Stomach (tissue), 9 donors: ENCODE results near the gene FAM193A. TPM values are rescaled to one million over a fixed set of nuclear protein-coding genes. Genes with fewer than 3 reads are reported as not detected.
"Not testable (repeated sequence)": the region's sequence is repeated elsewhere in the genome, so short reads cannot be mapped to it uniquely, and the experiment has no call there.

ENCODE experiments used
- DNase-seq, 2 donors: peaks; one replicate each; pipeline versions ENCODE4 v3.0.0 to v3.0.0-alpha.2; 2013 to 2019
- H3K27ac ChIP-seq, 5 donors: fragments of 200-600 bp in 4 of 5; sonication (generic) in 4 of 5; one replicate each; pipeline ENCODE4 v1.5.1; 2013 to 2019; ENCODE audit warnings: mild to moderate bottlenecking in 1 of 5, moderate library complexity in 1 of 5
- H3K27me3 ChIP-seq, 3 donors: fragments of 200-600 bp; sonication (generic); one replicate each; pipeline ENCODE4 v1.5.1; 2017 to 2019; ENCODE audit warnings: mixed run types in 1 of 3
- H3K36me3 ChIP-seq, 4 donors: fragments of 200-600 bp; sonication (generic); 1 replicate in 3 of 4; 2 replicates in 1 of 4; pipeline ENCODE4 v1.5.1; 2016 to 2019
- H3K4me1 ChIP-seq, 4 donors: fragments of 200-600 bp; sonication (generic); one replicate each; pipeline ENCODE4 v1.5.1; 2016 to 2019
- H3K4me3 ChIP-seq, 4 donors: fragments of 200-600 bp; sonication (generic) in 3 of 4; one replicate each; pipeline ENCODE4 v1.5.1; 2016 to 2019; ENCODE audit warnings: mild to moderate bottlenecking in 1 of 4
- H3K9me3 ChIP-seq, 4 donors: fragments of 200-600 bp; sonication (generic); one replicate each; pipeline ENCODE4 v1.5.1; 2016 to 2019
- EP300 ChIP-seq: sonication (generic); formaldehyde crosslinking; IDR thresholded peaks from one replicate; pipeline ENCODE4 v1.6.1; 2017; ENCODE audit warnings: antibody characterized with exemption
- POLR2A ChIP-seq, 4 donors: fragments of 450-650 bp; IDR thresholded peaks; one replicate each; pipeline ENCODE4 v1.6.1; 2016; ENCODE audit warnings: antibody characterized with exemption in 4 of 4, control low read depth in 2 of 4, mild to moderate bottlenecking in 1 of 4, moderate library complexity in 1 of 4
- POLR2AphosphoS5 ChIP-seq, 3 donors: sonication (generic); formaldehyde crosslinking; IDR thresholded peaks; one replicate each; pipeline ENCODE4 v1.6.1; 2016; ENCODE audit warnings: antibody characterized with exemption in 3 of 3
- WGBS, 5 donors: extraction: QIAGEN DNeasy Blood & Tissue Kit in 3 of 5; methylation state at CpG; one replicate each; pipeline versions ENCODE4 v1.1.5 to v1.1.7; 2013 to 2018; 5-methylcytosine and 5-hydroxymethylcytosine counted together
- intact Hi-C: fragments of 100-400 bp; cut with DNase I; formaldehyde crosslinking; loops from one replicate; pipeline ENCODE4 v1.15.1; 2023; ENCODE audit warnings: low total_unique reads
- polyA plus RNA-seq, 3 donors: library from polyadenylated mRNA; stranded (reverse); fragments of 200-250 nt; gene quantifications; one replicate each; pipeline ENCODE4 v1.2.3, GENCODE V29; 2013
- total RNA-seq, 5 donors: library from RNA; depleted of rRNA; stranded (reverse); fragments of >200 nt; gene quantifications; one replicate each; pipeline versions ENCODE4 v1.1.0 to v1.2.3, GENCODE V29; 2014 to 2016
- TF ChIP-seq, protein P1 (sequence below), 7 experiments: fragments of 450-650 bp in 4 of 7; fragments of 200-600 bp in 3 of 7; sonication (generic) in 3 of 7; IDR thresholded peaks; one replicate each; pipeline ENCODE4 v1.5.1; 2016 to 2019; ENCODE audit warnings: antibody characterized with exemption in 7 of 7, control low read depth in 2 of 7, mild to moderate bottlenecking in 1 of 7
- donor health status: healthy with polysubstance abuse.
- donor health status: Bipolar disorder and iron deficiency.
- donor health status: healthy.

Gene FAM193A
- total and polyA plus RNA-seq, 8 donors, result 4.9 to 107 (median 26.0) TPM

DNA sequence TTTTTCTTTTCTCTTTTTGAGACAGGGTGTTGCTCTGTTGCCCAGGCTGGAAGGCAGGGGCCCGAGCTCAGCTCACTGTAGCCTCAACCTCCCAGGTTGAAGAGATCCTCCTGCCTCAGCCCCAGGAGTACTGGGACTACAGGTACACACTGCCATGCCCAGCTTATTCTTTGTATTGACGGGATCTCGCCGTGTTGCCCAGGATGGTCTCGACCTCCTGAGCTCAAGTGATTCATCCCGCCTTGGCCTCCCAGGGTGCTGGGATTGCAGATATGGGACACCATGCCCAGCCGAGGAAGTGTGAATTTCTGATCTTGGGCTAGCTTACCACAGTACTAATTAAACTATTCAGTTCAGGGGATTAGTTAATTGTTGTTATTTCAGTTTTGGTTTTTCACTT is 28.6 kb upstream of the FAM193A start:
- H3K36me3 ChIP-seq, result peaks cover 34 to 86% (median 80%) of the 10 kb centered on the region in 4 donors
- intact Hi-C loops, result no loop called here
- H3K4me1 ChIP-seq, result peaks cover 0 to 7% (median 0%) of the 10 kb centered on the region in 4 donors
- DNase-seq, result no peak
- no peaks in the 10 kb centered on the region for H3K27me3 ChIP-seq
- 83 to 93% (median 86%) methylated on average over 7 of the region's 7 CpGs for WGBS, 5 donors
- no peak overlapping the region for H3K27ac ChIP-seq
- H3K4me3 ChIP-seq, result no peak overlapping the region
- no peak for TF ChIP-seq EP300
- TF ChIP-seq, protein P1, sequence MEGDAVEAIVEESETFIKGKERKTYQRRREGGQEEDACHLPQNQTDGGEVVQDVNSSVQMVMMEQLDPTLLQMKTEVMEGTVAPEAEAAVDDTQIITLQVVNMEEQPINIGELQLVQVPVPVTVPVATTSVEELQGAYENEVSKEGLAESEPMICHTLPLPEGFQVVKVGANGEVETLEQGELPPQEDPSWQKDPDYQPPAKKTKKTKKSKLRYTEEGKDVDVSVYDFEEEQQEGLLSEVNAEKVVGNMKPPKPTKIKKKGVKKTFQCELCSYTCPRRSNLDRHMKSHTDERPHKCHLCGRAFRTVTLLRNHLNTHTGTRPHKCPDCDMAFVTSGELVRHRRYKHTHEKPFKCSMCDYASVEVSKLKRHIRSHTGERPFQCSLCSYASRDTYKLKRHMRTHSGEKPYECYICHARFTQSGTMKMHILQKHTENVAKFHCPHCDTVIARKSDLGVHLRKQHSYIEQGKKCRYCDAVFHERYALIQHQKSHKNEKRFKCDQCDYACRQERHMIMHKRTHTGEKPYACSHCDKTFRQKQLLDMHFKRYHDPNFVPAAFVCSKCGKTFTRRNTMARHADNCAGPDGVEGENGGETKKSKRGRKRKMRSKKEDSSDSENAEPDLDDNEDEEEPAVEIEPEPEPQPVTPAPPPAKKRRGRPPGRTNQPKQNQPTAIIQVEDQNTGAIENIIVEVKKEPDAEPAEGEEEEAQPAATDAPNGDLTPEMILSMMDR (IDR thresholded peaks at IDR 0.05), result no peak
- no peak for TF ChIP-seq POLR2A (IDR thresholded peaks at IDR 0.05)
- TF ChIP-seq POLR2AphosphoS5 (IDR thresholded peaks at IDR 0.05), result no peak
- no peaks in the 10 kb centered on the region for H3K9me3 ChIP-seq

DNA sequence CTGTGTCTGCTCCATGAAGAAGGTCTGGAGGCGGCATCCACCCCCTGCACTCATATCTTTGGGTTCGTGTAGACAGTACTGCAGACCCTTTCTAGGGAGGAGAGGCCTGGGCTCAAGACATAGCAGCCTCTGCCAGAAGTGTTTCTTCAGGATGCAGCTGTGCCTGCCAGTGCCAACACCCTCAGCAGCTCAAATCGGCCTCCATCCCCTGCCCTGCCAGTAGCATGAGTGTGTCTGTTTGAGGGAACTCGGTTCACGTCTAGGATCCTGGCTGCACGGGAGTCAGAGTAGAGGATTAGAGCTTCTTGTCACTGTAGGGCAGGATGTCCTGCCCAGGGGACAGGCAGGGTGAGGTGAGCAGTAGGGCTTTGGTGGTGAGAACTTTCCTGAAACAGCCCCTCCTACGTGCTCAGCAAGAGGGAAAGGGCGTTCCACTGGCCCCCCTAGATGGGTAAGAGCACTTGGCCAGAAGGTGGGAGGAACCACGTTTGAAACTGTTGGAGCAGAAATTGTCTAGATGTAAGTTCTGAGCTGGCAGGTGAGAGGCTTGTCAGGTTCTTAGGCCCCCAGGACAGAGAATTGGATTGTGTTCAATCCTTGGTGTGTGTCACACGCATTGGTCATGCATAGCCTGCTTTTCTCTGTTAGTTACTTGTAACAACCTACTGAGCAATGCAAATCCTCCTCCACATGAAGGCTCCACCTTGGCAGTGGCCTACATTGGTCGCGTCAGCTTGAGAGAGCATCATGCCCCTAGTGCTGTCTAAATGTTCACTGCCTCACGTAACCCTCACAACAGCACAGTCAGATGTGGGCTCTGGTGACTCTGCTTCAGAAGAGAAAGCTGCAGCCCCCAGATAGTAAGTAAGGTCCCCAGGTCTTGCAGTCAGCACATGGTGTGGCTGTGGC is 25.8 kb upstream of the FAM193A start:
- Histone ChIP-seq H3K27ac (no peak overlapping the region), H3K4me1 (peaks cover 0 to 16% (median 2%) of the 10 kb centered on the region in 4 donors), H3K9me3 (no peaks in the 10 kb centered on the region), H3K36me3 (peaks cover 50 to 87% (median 87%) of the 10 kb centered on the region in 4 donors), H3K4me3 (no peak overlapping the region), H3K27me3 (no peaks in the 10 kb centered on the region)
- WGBS, 5 donors, result 87 to 92% (median 89%) methylated on average over 13 of the region's 13 CpGs
- intact Hi-C loops, result no loop called here
- DNase-seq, result no peak
- no peak for TF ChIP-seq POLR2AphosphoS5 (IDR thresholded peaks at IDR 0.05)
- no peak for TF ChIP-seq POLR2A (IDR thresholded peaks at IDR 0.05)
- no peak for TF ChIP-seq EP300
- TF ChIP-seq, protein P1 (IDR thresholded peaks at IDR 0.05), result no peak

DNA sequence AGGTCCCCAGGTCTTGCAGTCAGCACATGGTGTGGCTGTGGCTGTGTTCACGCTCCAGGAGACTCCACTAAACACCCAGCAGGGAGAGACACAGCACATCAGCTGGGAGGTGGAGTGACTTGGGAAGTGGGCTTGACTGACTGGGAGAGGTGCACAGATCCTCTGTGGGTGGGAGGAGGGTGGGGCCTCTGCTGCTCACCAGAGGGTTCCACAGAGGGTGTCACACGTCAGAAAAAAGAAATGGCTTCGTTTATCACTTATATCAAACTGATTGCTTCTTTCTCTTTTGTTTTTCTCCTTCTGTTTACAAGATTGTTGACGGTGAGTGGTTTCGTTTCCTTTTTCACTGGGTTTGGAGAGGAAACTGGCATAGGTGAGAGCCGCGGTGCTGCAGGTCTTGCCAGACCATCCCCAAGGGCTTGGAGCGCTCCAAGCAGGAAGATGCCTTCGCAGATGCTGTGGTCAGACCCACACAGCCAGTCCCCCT is 24.8 kb upstream of the FAM193A start:
- no peak overlapping the region for H3K27ac ChIP-seq
- no peak for TF ChIP-seq EP300
- TF ChIP-seq, protein P1 (IDR thresholded peaks at IDR 0.05), result no peak
- no peak for TF ChIP-seq POLR2A (IDR thresholded peaks at IDR 0.05)
- no peak for TF ChIP-seq POLR2AphosphoS5 (IDR thresholded peaks at IDR 0.05)
- H3K27me3 ChIP-seq, result no peaks in the 10 kb centered on the region
- no peaks in the 10 kb centered on the region for H3K9me3 ChIP-seq
- peaks cover 50 to 88% (median 87%) of the 10 kb centered on the region in 4 donors for H3K36me3 ChIP-seq
- no peak for DNase-seq
- WGBS, 5 donors, result 66 to 76% (median 76%) methylated on average over 9 of the region's 9 CpGs
- peaks cover 10 to 27% (median 13%) of the 10 kb centered on the region in 4 donors for H3K4me1 ChIP-seq
- intact Hi-C loops, result no loop called here
- no peak overlapping the region for H3K4me3 ChIP-seq

DNA sequence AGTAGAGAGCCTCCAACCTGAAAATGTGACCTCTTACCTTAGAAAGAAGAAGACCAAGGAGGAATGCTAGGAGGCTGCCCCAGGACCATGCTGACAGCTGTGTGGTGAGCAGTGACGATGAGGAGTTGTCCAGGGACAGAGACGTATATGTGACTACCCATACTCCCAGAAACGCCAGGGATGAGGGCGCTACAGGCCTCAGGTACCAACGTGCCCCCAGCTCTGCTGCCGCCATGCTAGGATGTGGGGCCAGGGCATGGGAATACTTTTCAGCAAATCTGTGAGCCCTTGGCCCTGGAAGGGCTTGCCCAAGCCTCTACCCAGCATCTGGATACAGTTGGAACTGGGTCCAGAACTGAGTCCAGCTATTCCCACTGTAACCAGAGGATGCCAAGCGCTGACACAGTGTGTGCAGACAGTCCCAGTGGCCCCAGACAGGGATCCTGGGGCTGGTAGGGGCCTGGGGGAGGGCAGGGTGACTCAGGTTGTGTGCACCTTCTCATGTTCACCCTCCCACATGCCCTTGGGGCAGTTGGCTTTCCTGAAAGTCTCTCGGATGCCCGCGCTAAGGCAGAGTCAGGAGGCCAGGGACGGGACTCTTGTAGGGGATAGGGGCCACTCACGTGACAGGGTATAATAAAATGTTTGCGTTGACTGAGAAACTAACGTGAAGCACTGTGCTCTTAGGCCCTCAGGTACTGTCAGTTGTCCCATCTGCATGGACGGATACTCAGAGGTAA is 23.9 kb upstream of the FAM193A start:
- H3K36me3 ChIP-seq, result peaks cover 50 to 83% (median 81%) of the 10 kb centered on the region in 4 donors
- no peak overlapping the region for H3K27ac ChIP-seq
- H3K27me3 ChIP-seq, result no peaks in the 10 kb centered on the region
- 90 to 96% (median 92%) methylated on average over 12 to 15 of the region's 15 CpGs for WGBS, 5 donors
- DNase-seq, result no peak
- TF ChIP-seq EP300, result no peak
- no peak for TF ChIP-seq POLR2A (IDR thresholded peaks at IDR 0.05)
- no peak for TF ChIP-seq POLR2AphosphoS5 (IDR thresholded peaks at IDR 0.05)
- TF ChIP-seq, protein P1 (IDR thresholded peaks at IDR 0.05), result no peak
- intact Hi-C loops, result no loop called here
- H3K9me3 ChIP-seq, result no peaks in the 10 kb centered on the region
- peaks cover 10 to 28% (median 17%) of the 10 kb centered on the region in 4 donors for H3K4me1 ChIP-seq
- no peak overlapping the region for H3K4me3 ChIP-seq

DNA sequence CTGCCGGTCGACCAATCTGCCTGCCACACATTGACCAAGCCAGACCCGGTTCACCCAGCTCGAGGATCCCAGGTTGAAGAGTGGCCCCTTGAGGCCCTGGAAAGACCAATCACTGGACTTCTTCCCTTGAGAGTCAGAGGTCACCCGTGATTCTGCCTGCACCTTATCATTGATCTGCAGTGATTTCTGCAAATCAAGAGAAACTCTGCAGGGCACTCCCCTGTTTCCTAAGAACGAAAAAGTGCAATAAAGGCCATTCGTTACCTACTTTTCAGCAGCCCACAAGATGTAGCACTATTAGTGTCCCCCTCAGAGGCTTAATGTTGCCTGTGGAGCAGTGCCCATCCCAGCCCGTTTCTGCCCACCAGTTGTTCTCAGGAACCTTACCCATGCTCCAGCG is 22.3 kb upstream of the FAM193A start:
- 68 to 83% (median 78%) methylated on average over 9 of the region's 9 CpGs for WGBS, 5 donors
- peaks cover 49 to 73% (median 69%) of the 10 kb centered on the region in 4 donors for H3K36me3 ChIP-seq
- intact Hi-C loops, result not testable (repeated sequence)

DNA sequence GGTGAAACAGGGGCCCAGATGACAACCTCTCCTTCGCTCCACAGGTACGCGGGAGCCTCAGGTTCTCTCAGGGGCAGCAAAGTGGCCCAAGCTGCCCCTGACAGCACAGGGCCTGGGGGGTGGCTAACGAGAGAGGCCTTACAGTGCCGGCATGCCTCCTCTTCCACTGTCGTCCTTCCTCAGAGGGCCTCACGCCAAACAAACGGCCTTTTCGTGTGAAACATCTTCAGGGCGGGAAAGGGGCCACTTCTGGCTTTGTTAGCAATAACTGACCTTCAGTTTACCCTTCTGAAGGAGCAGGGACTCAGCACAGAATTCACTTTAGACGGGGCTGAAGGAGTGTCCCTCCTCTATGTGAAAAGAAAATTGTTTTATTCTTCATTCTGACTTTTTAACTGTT is 21.5 kb upstream of the FAM193A start:
- peak overlapping the region in 2 of 5 donors; percentile 4 to 62 for H3K27ac ChIP-seq
- H3K9me3 ChIP-seq, intact Hi-C loops, H3K4me3 ChIP-seq, DNase-seq, H3K27me3 ChIP-seq: not testable (repeated sequence)
- H3K4me1 ChIP-seq, result peaks cover 10 to 28% (median 17%) of the 10 kb centered on the region in 4 donors
- H3K36me3 ChIP-seq, result peaks cover 42 to 65% (median 62%) of the 10 kb centered on the region in 4 donors
- WGBS, 5 donors, result 74 to 82% (median 78%) methylated on average over 9 to 11 of the region's 11 CpGs

More for the DNA sequence above, 22.3 kb upstream of the FAM193A start:
- not testable (repeated sequence) for DNase-seq, H3K27me3 ChIP-seq, H3K9me3 ChIP-seq, H3K27ac ChIP-seq, H3K4me3 ChIP-seq
- peaks cover 10 to 28% (median 17%) of the 10 kb centered on the region in 4 donors for H3K4me1 ChIP-seq
